Measurements from ENCODE around the gene LRRC30.
"Not testable (repeated sequence)": the region's sequence is repeated elsewhere in the genome, so short reads cannot be mapped to it uniquely, and the experiment has no call there.

Gene LRRC30

DNA sequence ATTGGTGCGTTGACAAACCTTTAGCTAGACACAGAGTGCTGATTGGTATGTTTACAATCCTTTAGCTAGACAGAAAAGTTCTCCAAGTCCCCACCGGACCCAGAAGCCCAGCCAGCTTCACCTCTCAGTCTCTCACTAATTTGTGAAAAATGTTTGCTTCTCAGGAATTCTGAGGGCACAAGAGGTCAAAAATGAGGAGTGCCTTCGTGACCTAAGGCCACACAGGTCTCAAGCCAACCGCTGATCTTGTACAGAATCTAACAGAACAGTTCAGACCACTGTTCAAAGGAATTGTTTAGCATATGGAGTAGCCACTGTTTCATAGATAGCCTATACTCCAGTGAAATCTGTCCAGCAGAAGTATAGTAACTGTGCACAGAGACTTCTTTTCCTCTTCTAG is 29.8 kb upstream of the LRRC30 start:
- Histone ChIP-seq H2AFZ (ENCODE audit: low read depth, low read length) (no peak overlapping the region), H3K27me3 (ENCODE audit: low read depth, low read length) (no peaks in the 10 kb centered on the region), H3K4me3 (ENCODE audit: low read length) (no peak overlapping the region), H3K36me3 (replicated peaks; ENCODE audit: low read depth, low read length) (no peaks in the 10 kb centered on the region), H3K4me2 (ENCODE audit: low read length) (no peak overlapping the region), H3K27ac (ENCODE audit: low read length) (no peak overlapping the region), H3K9me3 (ENCODE audit: insufficient read depth, low read length) (no peaks in the 10 kb centered on the region), H3K4me1 (ENCODE audit: low read length) (no peaks in the 10 kb centered on the region), H3K9ac (ENCODE audit: low read length) (no peak overlapping the region), H4K20me1 (ENCODE audit: insufficient read depth, low read length) (no peaks in the 10 kb centered on the region), H3K79me2 (ENCODE audit: low read length) (no peaks in the 10 kb centered on the region)
- TF ChIP-seq EZH2phosphoT487 (IDR thresholded peaks at IDR 0.05; ENCODE audit: low read depth), result no peak
- TF ChIP-seq, protein P1, sequence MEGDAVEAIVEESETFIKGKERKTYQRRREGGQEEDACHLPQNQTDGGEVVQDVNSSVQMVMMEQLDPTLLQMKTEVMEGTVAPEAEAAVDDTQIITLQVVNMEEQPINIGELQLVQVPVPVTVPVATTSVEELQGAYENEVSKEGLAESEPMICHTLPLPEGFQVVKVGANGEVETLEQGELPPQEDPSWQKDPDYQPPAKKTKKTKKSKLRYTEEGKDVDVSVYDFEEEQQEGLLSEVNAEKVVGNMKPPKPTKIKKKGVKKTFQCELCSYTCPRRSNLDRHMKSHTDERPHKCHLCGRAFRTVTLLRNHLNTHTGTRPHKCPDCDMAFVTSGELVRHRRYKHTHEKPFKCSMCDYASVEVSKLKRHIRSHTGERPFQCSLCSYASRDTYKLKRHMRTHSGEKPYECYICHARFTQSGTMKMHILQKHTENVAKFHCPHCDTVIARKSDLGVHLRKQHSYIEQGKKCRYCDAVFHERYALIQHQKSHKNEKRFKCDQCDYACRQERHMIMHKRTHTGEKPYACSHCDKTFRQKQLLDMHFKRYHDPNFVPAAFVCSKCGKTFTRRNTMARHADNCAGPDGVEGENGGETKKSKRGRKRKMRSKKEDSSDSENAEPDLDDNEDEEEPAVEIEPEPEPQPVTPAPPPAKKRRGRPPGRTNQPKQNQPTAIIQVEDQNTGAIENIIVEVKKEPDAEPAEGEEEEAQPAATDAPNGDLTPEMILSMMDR (IDR thresholded peaks at IDR 0.05; ENCODE audit: low read depth, low read length), result no peak

DNA sequence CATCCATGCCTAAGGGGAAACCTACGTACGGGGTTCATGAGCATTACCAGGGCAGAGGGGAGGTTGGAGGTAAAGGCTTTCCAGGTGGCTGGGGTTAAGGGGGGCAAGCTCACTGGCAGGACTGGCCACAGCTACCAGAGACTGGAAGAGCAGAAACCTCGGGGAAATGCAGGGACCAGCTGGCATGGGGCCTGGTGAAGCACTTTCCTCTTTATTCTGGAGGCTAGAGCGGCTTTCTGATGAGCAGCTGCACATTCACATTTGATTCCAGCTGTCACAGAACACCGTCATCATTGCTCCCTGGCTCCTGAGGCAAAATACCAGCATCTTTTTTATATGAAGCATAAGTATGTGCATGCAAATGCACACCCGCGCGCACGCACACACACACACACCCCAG is 28.7 kb upstream of the LRRC30 start:
- H3K79me2 ChIP-seq (ENCODE audit: low read length), result no peaks in the 10 kb centered on the region
- no peak overlapping the region for H3K4me3 ChIP-seq (ENCODE audit: low read length)
- H3K27me3 ChIP-seq (ENCODE audit: low read depth, low read length), result no peaks in the 10 kb centered on the region
- H3K9ac ChIP-seq (ENCODE audit: low read length), result no peak overlapping the region
- H3K9me3 ChIP-seq (ENCODE audit: insufficient read depth, low read length), result no peaks in the 10 kb centered on the region
- no peak overlapping the region for H2AFZ ChIP-seq (ENCODE audit: low read depth, low read length)
- H4K20me1 ChIP-seq (ENCODE audit: insufficient read depth, low read length), result no peaks in the 10 kb centered on the region
- no peak for TF ChIP-seq EZH2phosphoT487 (IDR thresholded peaks at IDR 0.05; ENCODE audit: low read depth)
- TF ChIP-seq, protein P1 (IDR thresholded peaks at IDR 0.05; ENCODE audit: low read depth, low read length), result no peak
- H3K4me1 ChIP-seq (ENCODE audit: low read length), result no peaks in the 10 kb centered on the region
- no peak overlapping the region for H3K27ac ChIP-seq (ENCODE audit: low read length)
- H3K36me3 ChIP-seq (replicated peaks; ENCODE audit: low read depth, low read length), result no peaks in the 10 kb centered on the region
- no peak overlapping the region for H3K4me2 ChIP-seq (ENCODE audit: low read length)

DNA sequence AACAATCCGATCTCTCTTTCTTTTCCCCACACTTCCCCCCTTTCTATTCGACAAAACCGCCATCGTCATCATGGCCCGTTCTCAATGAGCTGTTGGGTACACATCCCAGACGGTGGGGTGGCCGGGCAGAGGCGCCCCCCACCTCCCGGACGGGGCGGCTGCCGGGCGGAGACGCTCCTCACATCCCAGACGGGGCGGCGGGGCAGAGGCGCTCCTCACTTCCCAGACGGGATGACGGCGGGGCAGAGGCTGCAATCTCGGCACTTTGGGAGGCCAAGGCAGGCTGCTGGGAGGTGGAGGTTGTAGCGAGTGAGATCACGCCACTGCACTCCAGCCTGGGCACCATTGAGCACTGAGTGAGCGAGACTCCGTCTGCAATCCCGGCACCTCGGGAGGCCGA is 27.3 kb upstream of the LRRC30 start:
- not testable (repeated sequence) for H3K27ac ChIP-seq (ENCODE audit: low read length); H3K4me1 ChIP-seq (ENCODE audit: low read length); H3K4me3 ChIP-seq (ENCODE audit: low read length); H3K4me2 ChIP-seq (ENCODE audit: low read length); H4K20me1 ChIP-seq (ENCODE audit: insufficient read depth, low read length); H3K9me3 ChIP-seq (ENCODE audit: insufficient read depth, low read length); H3K36me3 ChIP-seq (replicated peaks; ENCODE audit: low read depth, low read length); H3K9ac ChIP-seq (ENCODE audit: low read length); H2AFZ ChIP-seq (ENCODE audit: low read depth, low read length); H3K79me2 ChIP-seq (ENCODE audit: low read length); H3K27me3 ChIP-seq (ENCODE audit: low read depth, low read length)

DNA sequence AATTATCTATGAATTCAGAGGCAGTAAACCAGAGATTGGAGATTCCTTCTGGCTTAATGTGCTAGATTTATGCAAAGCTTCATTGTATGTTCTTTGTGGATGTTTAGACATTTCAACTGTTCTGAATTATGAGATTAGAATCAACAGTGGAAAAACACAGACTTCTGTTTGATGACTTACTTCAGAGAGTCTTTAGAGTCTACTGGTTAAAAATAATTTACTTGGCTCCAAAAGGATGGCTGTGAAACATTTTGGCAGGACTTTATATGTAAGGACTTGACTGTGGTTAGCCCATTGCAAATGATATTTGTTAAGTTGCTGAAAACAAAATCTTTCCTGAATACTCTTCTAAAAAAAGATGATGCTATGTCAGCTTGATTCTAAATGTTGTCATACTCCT is 25.5 kb upstream of the LRRC30 start:
- no peak overlapping the region for H3K4me2 ChIP-seq (ENCODE audit: low read length)
- no peaks in the 10 kb centered on the region for H3K27me3 ChIP-seq (ENCODE audit: low read depth, low read length)
- no peaks in the 10 kb centered on the region for H3K9me3 ChIP-seq (ENCODE audit: insufficient read depth, low read length)
- no peaks in the 10 kb centered on the region for H3K4me1 ChIP-seq (ENCODE audit: low read length)
- H2AFZ ChIP-seq (ENCODE audit: low read depth, low read length), result no peak overlapping the region
- H3K4me3 ChIP-seq (ENCODE audit: low read length), result no peak overlapping the region
- H3K36me3 ChIP-seq (replicated peaks; ENCODE audit: low read depth, low read length), result no peaks in the 10 kb centered on the region
- H3K9ac ChIP-seq (ENCODE audit: low read length), result no peak overlapping the region
- H3K79me2 ChIP-seq (ENCODE audit: low read length), result no peaks in the 10 kb centered on the region
- TF ChIP-seq, protein P1 (IDR thresholded peaks at IDR 0.05; ENCODE audit: low read depth, low read length), result no peak
- no peak for TF ChIP-seq EZH2phosphoT487 (IDR thresholded peaks at IDR 0.05; ENCODE audit: low read depth)
- no peak overlapping the region for H3K27ac ChIP-seq (ENCODE audit: low read length)
- H4K20me1 ChIP-seq (ENCODE audit: insufficient read depth, low read length), result no peaks in the 10 kb centered on the region

DNA sequence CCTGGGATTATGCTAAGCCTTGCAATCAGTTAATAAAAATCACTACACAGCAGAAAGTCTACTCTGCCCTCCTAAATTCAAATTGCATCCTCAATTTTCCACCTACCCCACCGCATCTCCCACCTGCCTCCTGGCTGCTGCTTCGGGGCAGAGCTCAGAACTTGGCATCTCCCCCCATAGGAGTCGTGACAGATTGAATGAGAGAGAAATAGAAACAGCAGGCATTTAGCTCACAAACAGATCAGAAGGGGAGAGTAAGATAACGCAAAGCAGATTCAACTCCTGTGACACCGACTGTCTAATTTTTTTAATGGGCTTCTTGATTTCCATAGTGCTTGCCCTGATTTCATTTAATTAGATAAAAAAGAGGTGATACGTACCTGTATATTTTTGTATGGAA is 24.7 kb upstream of the LRRC30 start:
- Histone ChIP-seq H4K20me1 (ENCODE audit: insufficient read depth, low read length) (no peaks in the 10 kb centered on the region), H3K27ac (ENCODE audit: low read length) (no peak overlapping the region), H3K27me3 (ENCODE audit: low read depth, low read length) (no peaks in the 10 kb centered on the region), H3K4me3 (ENCODE audit: low read length) (no peak overlapping the region), H3K36me3 (replicated peaks; ENCODE audit: low read depth, low read length) (no peaks in the 10 kb centered on the region), H3K4me1 (ENCODE audit: low read length) (no peaks in the 10 kb centered on the region), H3K4me2 (ENCODE audit: low read length) (no peak overlapping the region), H3K9me3 (ENCODE audit: insufficient read depth, low read length) (no peaks in the 10 kb centered on the region), H3K9ac (ENCODE audit: low read length) (no peak overlapping the region), H3K79me2 (ENCODE audit: low read length) (no peaks in the 10 kb centered on the region), H2AFZ (ENCODE audit: low read depth, low read length) (no peak overlapping the region)
- no peak for TF ChIP-seq EZH2phosphoT487 (IDR thresholded peaks at IDR 0.05; ENCODE audit: low read depth)
- TF ChIP-seq, protein P1 (IDR thresholded peaks at IDR 0.05; ENCODE audit: low read depth, low read length), result no peak

All from OCI-LY3 (cell line).